NCI-H2227 (cell line): Measurements from ENCODE around the gene EPHX1.
A peak's percentile ranks its signal among the peaks of the same experiment; 100 is the strongest.
"Not testable (repeated sequence)": the region's sequence is repeated elsewhere in the genome, so short reads cannot be mapped to it uniquely, and the experiment has no call there.

Experiments used
- DNase-seq: peaks from one replicate; lab custom pipeline; 2025; ENCODE audit not compliant: unreplicated experiment; lab: John Stamatoyannopoulos, UW

EPHX1 gene

DNA sequence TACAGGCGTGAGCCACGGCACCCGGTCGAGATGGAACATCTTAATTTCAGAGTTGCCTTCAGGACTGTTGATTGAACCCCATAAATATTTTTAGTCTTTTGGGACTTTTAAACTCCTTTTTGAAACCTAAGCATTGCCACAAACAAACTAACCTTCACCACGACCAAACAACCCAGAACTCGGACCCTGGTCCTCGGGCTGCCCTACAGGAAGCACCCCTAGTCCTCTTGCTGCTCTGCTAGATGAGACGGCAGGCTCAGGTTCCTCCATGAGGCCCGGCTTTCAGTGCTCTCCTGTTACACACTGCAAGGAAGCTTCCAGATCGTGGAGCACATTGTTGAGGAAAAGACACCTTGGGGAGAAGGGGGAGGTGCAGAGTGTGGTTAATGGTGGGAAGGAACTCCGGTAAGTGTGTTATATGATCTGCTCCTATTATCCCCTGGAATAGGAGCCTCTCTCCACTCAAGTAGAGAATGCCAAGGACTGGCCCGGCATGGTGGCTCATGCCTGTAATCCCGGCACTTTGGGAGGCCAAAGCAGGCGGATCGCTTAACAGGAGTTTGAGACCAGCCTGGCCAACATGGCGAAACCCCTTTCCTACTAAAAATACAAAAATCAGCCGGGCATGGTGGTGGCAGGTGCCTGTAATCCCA, 5.7 kb downstream of the EPHX1 start:
- no peak for DNase-seq

DNA sequence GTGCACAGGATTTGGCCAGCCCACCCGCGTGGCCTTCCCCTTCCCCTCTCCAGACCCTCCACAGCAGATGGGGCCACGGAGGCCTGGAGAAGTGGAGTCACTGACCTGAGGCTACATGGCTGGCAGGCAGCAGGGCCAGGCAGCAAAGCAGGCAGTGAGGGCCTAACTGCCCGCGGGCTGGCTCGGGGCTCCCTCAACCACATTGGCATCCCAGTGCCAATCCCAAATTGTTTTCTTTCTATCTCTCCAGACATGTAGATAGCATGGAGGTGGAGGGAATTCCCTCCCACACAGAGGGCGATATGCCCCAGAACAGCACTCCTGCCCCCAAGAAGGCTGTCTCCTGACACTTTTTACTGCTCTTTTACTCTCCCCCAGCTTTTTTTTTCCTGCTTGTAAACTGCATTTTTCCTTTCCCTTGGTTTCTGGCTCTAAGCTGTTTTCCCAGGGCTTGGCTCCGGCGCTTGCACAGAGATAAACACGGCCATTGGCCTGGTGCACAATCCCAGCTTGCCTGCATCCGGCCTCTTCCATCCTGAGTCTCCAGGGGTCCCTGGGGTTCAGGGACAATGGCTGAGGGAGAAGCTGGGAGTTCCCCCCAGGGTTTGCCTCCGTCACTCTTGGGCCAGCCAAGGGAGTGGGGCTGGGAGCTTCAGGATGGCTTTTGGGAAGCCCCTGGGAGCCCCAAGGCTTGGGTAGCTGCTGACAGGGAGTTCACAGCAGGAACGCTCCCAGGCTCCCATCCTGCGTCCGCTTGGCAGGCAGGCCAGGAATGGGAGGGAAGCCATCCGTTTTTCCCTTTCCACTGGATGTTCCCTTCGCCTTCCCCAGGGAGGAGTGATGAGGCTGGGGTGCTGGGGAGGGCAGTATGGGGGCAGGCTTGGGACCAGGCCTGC, 7.0 kb downstream of the EPHX1 start:
- DNase-seq = no peak

DNA sequence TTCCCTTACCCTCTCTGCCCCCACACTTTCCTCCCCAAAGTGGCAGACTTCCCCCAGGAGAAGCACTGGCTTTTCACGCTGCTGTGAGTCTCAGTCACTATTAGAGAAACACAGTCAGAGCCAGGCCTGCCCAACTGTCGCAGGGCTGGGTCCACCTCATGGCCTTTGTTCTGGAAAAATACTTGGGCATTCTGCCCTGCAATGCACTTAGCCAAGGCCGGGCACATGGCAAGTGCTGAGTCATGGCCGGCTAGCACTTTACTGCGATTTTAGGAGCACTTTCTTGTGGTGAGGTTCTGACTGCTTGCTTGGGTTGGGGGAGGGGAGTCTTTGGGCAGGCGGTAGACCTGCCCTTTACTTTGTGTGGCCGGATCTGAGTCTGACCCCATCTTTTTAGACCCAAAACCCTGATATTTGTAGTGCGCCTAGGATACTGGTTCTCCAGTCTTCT, 7.7 kb downstream of the EPHX1 start:
- peak; percentile 12 for DNase-seq

DNA sequence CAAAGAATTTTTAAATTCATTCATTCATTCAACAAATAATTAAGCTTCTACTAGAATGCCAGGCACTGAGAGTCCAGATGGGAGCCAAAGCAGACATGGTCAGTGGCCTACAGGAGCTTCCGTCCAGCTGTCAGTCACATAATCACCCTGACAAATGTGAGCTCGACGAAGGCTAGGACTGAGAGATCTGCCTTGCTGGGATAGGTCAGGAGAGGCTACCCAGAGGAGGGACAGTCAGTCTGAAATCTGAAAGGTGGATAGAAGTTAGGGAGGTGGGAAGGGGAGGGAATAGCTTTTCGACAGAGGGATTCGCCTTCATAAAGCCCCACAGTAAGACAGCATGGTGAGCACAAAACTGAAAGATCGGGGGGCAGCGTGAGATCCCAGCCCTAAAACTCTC, 8.3 kb downstream of the EPHX1 start:
- DNase-seq = no peak

DNA sequence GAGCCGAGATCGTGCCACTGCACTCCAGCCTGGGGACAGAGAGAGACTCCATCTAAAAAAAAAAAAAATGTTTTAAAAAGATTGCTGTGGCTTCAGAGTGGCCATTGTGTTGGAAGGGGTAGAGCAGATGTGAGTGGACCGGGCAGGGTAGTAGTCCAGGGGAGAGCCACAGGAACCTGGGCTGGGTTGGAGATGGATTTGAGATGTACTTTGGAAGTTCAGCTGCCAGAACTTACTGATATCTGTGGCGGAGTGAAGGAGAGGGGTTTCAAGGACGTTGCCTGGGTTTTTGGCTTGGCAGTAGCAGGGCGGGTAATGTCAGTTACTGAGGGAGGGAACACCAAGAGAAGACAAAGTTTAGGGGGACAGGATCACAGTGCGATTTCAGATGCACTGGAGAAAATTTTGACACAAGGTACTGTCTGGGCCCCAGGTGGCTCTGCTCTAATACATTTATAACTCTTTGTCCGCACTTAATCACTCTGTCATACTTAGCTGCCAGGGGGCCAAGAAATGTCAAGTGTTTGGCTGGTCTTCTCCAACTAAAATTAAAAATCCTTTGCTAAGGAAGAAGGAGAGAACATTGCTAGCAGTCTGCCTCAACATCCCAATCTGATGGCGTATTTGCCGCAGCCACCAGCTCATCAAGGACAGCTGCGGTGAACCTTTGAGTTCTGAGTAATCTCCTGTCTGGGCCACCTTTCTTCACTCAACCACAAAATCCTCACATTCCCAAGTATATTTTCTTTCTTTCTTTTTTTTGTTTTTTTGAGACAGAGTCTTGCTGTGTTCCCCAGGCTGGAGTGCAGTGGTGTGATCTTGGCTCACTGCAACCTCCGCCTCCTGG, 9.6 kb downstream of the EPHX1 start:
- no peak for DNase-seq

DNA sequence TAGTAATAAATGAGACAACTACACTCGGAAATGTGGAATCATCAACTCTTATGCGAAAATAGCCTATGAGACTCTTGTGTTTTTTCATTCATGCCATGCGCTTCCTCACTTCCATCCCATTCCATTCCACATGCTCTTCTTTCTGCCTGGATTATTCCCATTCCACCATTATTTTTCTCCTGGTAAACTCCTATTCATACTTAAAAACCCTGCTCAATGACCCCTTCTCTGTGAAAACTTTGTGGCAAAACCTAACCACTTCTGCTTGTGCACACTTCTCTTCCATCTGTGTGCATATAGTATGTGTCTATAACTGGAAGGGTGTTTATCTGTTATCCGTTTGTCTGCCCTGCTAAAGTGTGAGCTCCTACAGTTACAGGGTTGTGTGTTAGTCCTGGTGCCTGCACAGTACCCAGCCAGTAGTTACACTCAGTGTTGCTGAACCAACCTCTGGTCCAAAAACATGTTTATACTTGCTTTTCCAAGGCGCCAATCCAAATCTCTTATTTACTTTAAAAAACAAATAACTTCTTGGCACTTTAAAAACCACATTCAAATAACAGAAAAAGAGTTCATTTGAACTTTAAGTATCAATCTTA, 10.7 kb downstream of the EPHX1 start:
- no peak for DNase-seq

DNA sequence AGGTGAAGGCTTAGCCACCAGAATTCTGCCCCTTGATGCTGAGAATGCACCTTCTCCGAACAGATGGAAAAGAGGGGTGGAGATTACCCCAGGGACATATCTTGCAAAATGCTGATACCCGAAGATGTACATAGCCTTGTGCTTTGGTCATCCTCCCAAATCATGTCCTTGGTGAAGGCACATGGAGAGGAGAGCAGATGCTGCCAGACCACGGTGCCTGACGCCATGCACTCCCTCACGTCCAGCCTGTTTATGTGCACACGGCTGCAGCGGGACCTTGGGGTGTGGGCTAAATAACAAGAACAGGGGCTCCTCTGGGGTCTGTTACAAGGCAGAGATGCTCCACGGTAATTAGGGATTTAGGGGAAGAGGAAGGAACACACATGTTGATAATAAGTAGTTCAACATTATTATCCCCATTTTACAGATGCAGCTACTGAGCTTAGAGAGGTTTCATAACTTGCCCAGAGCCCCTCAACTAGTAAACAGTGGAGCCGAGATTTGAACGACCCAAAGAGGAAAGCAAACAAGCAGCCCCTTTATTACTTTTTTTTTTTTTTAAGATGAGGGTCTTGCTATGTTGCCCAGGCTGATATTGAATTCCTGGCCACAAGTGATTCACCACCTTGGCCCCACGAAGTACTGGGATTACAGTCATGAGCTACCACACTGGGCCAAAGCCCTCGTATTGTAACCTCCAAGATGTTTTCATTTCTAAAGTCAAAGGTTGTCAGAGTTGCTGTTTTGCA, 12.9 kb downstream of the EPHX1 start:
- no peak for DNase-seq

DNA sequence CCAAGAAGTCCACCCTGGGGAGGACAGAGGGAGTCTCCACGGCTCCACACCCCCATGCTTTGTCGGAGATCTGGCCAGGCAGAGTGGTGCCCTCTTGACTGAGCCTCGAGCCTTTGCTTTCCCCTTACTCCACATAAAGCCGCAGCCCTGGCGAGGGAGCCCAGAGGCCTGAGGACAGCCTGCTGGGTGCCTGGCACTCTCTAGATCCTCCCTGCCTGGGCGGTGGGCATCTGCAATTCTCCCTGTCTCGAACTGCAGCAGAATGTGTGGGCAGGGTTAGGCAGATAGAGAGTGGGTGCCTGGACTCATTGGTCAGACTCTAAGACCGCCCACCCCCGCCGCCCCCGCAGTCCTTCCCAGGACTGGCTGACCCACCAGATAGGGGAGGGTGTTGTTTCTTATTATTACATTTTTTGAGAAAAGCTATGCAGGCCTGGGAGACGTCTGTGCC, 13.9 kb downstream of the EPHX1 start:
- DNase-seq = no peak

DNA sequence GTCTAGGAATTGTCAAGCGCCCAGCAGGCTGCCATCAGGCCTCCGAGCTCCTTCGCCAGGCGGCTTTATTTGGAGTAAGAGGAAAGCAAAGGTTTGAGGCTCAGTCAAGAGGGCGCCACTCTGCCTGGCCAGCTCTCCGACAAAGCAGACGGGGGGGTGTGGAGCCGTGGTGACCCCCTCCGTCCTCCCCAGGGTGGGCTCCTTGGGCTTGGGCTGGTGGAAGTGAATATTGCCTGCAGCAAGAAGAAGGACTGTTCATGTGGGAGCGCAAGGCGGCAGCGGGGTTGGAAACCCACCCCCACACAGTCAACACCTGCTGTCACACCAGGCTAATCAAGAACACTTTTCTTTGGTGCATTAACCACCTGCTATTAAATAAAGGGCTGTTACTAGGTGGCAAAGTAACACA, 14.6 kb downstream of the EPHX1 start:
- peak; percentile 22 for DNase-seq

DNA sequence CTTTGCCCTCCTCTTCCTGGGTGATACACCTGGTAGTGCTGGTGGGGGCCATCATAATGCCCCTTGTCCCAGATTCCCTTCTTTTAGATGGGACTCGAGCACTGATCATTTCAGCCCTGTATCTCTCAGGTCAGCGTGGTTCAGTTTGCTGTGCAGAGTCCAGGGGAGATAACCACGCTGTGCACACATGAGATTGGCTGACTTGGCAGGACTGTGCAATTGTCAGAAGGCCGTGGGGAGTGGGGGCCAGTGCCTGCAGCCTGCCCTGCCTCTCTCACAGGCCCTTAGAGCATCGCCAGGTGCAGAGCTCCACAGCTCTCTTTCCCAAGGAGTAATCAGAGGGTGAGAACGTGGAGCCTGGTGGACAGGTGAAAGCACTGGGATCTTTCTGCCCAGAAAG, 15.2 kb downstream of the EPHX1 start:
- no peak for DNase-seq

DNA sequence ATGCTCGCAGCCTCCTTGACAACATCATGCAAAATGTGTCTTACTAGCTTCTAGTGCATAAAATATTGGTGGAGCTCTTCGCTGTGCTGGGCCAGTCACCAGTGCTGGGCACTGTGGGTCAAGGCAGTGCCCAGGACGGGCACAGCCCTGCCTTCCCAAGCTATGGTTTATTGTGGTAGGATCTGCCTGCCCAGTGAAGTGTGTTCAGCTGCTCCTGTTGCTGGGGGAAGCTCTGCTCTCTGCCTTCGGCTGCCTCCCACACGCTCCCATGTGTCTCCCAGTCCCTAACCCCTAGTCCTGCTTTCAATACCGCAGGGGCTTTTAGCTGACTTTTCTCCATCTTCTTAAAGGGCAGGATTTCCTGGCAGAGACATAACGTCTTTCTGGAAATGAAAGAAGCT, 15.7 kb downstream of the EPHX1 start:
- DNase-seq = no peak

DNA sequence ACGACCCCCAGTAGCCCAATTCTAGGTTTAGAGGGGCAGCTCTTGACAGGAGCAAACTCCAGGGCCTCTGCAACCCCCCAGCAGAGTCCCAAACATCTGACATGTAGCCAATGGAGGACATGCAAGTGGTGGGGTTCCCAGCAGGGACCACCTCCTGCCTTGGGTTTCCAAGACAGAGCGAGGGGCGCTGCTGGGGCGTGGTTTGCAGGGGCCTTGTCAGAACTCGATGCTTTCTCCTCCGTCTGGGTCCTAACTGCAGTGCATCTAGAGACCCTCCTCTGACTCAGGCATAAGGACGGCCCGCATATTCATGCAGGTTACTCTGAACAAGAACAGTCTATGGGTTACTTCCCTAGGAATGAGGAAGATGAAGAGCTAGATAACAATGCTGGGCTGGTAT, 17.2 kb downstream of the EPHX1 start:
- DNase-seq = no peak

DNA sequence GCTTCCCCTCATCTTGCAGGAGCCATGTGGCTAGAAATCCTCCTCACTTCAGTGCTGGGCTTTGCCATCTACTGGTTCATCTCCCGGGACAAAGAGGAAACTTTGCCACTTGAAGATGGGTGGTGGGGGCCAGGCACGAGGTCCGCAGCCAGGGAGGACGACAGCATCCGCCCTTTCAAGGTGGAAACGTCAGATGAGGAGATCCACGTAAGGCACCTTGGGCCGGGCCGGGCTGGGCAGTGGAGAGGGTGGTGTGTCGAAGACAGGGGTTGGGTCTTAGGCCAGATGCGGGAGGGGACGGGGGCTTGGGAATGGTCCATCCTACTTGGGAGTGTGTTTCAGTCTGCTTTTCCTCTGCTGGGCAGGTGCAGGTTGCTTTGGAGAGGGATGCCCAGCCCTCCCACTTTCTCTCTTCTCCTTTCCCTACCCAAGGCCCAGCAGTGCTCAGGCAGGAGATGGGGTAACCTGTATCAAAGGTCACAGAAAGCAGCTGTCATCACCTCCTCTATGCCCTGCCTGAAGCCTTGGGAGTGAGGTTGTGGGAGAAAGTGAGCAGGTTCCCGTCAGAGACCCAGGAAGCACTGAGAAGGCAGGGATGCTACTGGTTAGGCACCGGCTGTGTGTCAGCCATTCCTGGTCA, 18.9 kb downstream of the EPHX1 start:
- no peak for DNase-seq

DNA sequence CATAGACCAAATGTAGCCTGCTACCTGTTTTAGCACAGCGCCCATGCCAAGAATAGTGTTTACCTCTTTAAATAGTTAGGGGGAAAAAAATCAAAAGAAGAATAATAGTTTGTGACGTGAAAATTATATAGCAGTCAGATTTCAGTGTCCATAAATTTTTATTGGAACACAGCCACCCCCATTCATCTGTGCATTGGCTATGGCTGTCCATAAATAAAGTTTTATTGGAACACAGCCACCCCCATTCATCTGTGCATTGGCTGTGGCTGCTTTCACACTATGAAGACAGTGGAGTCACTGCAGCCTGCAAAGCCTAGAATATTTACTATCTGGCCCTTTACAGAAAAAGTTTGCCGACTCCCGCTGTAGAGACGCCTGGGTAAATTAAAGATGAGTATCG, 20.9 kb downstream of the EPHX1 start:
- no peak for DNase-seq

DNA sequence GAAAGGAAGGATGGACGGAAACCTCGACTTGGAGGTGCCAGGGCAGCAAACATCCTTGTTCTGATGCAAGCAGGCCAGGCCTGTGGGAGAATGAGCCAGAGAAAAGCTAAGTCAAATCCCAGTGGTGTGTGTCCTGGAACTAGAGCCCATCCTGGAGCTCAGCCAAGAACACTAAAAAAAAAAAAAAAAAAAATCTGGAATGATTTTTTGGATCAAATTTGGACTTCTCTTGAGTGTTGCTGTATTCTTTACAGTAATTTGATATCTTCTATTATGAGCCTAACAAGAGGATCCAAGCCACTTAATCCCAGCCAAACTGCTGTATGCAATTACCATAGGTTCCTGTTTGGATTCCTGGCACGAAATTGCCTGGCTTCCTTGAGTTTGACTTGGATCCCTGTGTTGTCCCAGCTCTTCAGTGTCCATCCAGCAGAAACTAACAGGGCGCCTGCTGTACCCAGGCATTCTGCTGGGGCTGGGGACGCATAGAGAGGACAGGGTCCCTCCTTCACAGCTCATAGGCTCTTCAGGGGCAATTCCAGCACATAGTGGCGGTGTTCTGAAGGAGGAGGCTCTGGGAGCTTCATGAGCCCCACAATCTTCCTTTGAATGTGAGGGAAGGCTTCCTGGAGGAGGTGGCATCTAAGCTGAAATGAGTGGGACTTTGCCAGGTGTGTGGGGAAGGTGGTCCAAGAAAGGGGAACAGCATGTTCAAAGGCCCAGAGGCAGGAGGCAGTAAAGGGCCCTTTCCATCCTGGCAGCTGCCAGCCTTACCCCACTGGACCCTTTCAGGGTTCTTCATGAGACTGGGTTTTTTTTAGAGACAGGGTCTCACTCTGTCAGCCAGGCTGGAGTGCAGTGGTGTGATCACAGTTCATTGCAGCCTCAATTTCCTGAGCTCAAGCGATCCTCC, 24.7 kb downstream of the EPHX1 start:
- DNase-seq = no peak

DNA sequence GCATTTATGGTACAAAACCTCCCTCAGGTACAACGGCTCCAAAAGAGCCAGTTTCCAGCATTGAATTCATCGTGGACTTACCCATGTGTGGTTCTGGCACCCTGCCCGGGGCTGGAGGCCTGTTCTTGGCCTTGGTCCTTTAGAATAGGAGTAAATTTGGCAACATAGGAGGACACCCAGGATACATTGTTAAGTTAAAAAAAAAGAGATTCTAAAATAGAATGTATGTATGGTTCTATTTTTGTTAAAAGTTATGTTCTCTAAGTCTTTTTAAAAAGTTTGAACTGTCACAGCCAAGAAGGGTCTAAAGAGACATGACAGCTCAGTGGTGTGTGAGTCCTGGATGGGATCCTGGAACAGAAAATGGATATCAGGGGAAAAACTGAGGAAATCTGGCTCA, 25.9 kb downstream of the EPHX1 start:
- no peak for DNase-seq

DNA sequence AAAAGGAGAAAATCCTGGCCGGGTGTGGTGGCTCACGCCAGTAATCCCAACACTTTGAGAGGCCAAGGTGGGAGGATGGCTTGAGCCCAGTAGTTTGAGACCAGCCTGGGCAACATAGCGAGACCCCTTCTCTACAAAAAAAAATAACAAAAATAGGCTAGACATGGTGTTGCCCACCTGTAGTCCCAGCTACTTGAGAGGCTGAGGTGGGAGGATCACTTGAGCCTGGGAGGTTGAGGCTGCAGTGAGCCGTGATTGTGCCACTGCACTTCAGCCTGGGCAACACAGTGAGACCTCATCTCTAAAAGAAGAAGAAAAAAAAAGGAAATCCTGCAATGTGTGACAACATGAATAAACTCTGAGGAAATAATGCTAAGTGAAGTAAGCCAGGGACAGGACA, 26.4 kb downstream of the EPHX1 start:
- DNase-seq = not testable (repeated sequence)

DNA sequence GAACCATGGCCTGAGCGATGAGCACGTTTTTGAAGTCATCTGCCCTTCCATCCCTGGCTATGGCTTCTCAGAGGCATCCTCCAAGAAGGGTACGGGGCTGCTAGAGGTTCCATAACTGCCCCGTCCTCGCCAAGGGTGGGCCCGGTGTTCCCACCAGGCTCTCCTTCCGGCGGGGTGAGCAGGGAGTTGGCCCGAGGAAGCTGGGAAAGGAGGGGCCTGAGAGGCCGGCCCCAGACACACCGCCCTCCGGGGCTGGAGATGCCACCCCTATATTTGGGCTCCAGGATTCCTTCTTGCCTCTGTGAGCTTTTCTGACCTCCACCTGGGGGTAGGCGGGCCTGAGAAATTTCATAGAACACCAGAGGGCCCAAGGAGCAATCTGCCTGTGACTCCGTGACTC, 28.9 kb downstream of the EPHX1 start:
- DNase-seq = no peak

DNA sequence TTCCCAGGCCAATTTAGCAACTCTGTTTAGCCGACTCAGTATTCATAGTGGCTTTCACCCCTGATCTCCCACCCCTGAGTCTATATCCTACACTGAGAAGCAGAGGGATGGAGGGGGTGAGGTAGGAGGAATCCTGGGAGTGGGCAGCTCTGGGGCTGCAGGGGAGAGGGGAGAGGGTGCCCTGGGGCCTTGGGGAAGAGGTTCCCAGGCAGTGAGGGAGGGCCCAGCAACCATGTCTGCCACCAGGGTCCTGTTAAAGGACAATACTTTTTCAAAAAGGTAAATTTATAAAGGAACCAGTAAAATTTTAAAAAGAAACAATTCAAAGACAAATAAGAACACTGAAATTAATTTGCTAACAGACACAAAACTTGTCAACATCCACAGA, 30.3 kb downstream of the EPHX1 start:
- no peak for DNase-seq
